Neural crest cell (in vitro differentiated cells): ENCODE measurements around the gene OR52E2. TPM values are rescaled to one million over a fixed set of nuclear protein-coding genes. Genes with fewer than 3 reads are reported as not detected.

Source experiments
- DNase-seq: peaks from one replicate; pipeline ENCODE4 v3.0.0; 2021; ENCODE audit warnings: low read depth, mixed read lengths, low spot score
- H3K27ac Mint-ChIP-seq: one replicate; pipeline ENCODE4 v1.8.0; 2021; ENCODE audit warnings: mild to moderate bottlenecking, mixed read lengths; ENCODE audit not compliant: unreplicated experiment
- H3K27me3 Mint-ChIP-seq: 2 replicates; pipeline ENCODE4 v1.8.0; 2021; ENCODE audit warnings: low read depth, mild to moderate bottlenecking, mixed read lengths
- H3K36me3 Mint-ChIP-seq: 2 replicates; pipeline ENCODE4 v1.8.0; 2021; ENCODE audit warnings: low read depth, mild to moderate bottlenecking, mixed read lengths
- H3K4me1 Mint-ChIP-seq: 2 replicates; pipeline ENCODE4 v1.8.0; 2021; ENCODE audit warnings: mixed read lengths
- H3K4me3 Mint-ChIP-seq: one replicate; pipeline ENCODE4 v1.8.0; 2021; ENCODE audit warnings: mild to moderate bottlenecking, mixed read lengths
- H3K9me3 Mint-ChIP-seq: 2 replicates; pipeline ENCODE4 v1.8.0; 2021; ENCODE audit warnings: mixed read lengths
- CTCF ChIP-seq: fragments of 200-600 bp; sonication (generic); conservative IDR thresholded peaks from 2 replicates; pipeline ENCODE4 v1.5.0; 2021; ENCODE audit warnings: antibody characterized with exemption, mild to moderate bottlenecking
- total RNA-seq: library from RNA; stranded (reverse); gene quantifications from 2 replicates; pipeline ENCODE4 v1.2.1, GENCODE V29; 2021

Gene OR52E2
- total RNA-seq, 1 donor from 2014 or later = not detected

DNA sequence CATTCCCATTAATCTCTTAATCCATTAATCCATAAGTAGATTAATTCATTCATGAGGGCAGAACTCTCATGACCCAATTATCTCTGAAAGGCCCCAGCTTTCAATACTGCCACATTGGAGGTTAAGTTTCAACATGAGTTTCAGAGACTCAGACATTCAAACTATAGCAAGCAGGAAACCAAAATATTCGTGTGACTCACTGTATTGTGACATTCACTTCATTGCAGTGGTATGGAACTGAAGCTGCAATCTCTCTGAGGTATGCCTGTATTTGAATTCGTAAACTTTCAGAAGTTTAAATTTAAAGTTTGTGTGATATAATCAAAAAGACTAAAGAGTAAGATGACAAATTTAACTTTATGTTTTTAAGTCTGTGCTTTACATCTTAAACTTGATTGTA lies 16.0 kb downstream of the OR52E2 start:
- peaks cover 8% of the 10 kb centered on the region for H3K27me3 Mint-ChIP-seq
- H3K36me3 Mint-ChIP-seq = no peaks in the 10 kb centered on the region
- TF ChIP-seq CTCF = no peak
- H3K9me3 Mint-ChIP-seq = no peaks in the 10 kb centered on the region
- DNase-seq = no peak
- no peak overlapping the region for H3K4me3 Mint-ChIP-seq
- H3K4me1 Mint-ChIP-seq = no peaks in the 10 kb centered on the region
- no peak overlapping the region for H3K27ac Mint-ChIP-seq

GRCh38 chr11:5042091-5042490 lies 17.3 kb downstream of the OR52E2 start:
- Mint-ChIP-seq H3K27me3 (peaks cover 3% of the 10 kb centered on the region), H3K27ac (no peak overlapping the region), H3K36me3 (no peaks in the 10 kb centered on the region), H3K4me1 (no peaks in the 10 kb centered on the region), H3K4me3 (no peak overlapping the region), H3K9me3 (no peaks in the 10 kb centered on the region)
- DNase-seq = no peak
- no peak for TF ChIP-seq CTCF

GRCh38 chr11:5040876-5041275 lies 18.6 kb downstream of the OR52E2 start:
- DNase-seq = no peak
- Mint-ChIP-seq H3K36me3 (no peaks in the 10 kb centered on the region), H3K4me1 (no peaks in the 10 kb centered on the region), H3K4me3 (no peak overlapping the region), H3K27me3 (peaks cover 3% of the 10 kb centered on the region), H3K9me3 (no peaks in the 10 kb centered on the region), H3K27ac (no peak overlapping the region)
- no peak for TF ChIP-seq CTCF

GRCh38 chr11:5038341-5038740 lies 21.1 kb downstream of the OR52E2 start:
- no peak overlapping the region for H3K4me3 Mint-ChIP-seq

GRCh38 chr11:5037926-5038325 lies 21.5 kb downstream of the OR52E2 start:
- Mint-ChIP-seq H3K4me1 (no peaks in the 10 kb centered on the region), H3K27ac (no peak overlapping the region), H3K36me3 (no peaks in the 10 kb centered on the region), H3K4me3 (no peak overlapping the region), H3K27me3 (no peaks in the 10 kb centered on the region), H3K9me3 (no peaks in the 10 kb centered on the region)
- TF ChIP-seq CTCF = no peak
- no peak for DNase-seq

More at GRCh38 chr11:5038341-5038740, 21.1 kb downstream of the OR52E2 start:
- no peak overlapping the region for H3K27ac Mint-ChIP-seq
- DNase-seq = no peak
- no peaks in the 10 kb centered on the region for H3K9me3 Mint-ChIP-seq
- no peaks in the 10 kb centered on the region for H3K27me3 Mint-ChIP-seq
- no peaks in the 10 kb centered on the region for H3K36me3 Mint-ChIP-seq
- no peak for TF ChIP-seq CTCF
- no peaks in the 10 kb centered on the region for H3K4me1 Mint-ChIP-seq

- no peaks in the 10 kb centered on the region for H3K4me1 Mint-ChIP-seq
- no peak overlapping the region for H3K27ac Mint-ChIP-seq
- no peaks in the 10 kb centered on the region for H3K27me3 Mint-ChIP-seq
- no peak for DNase-seq
- no peaks in the 10 kb centered on the region for H3K36me3 Mint-ChIP-seq
- H3K9me3 Mint-ChIP-seq = no peaks in the 10 kb centered on the region
- H3K4me3 Mint-ChIP-seq = no peak overlapping the region
- no peak for TF ChIP-seq CTCF
Observed at GRCh38 chr11:5036669-5037068, 22.8 kb downstream of the OR52E2 start.
